ENCODE results near the gene NDST3. TPM values are rescaled to one million over a fixed set of nuclear protein-coding genes. Genes with fewer than 3 reads are reported as not detected.
"Not testable (repeated sequence)": the region's sequence is repeated elsewhere in the genome, so short reads cannot be mapped to it uniquely, and the experiment has no call there.

Gene NDST3
- total and polyA plus RNA-seq, 4 donors = 0.36 to 2.8 (median 1.4) TPM

GRCh38 chr4:118299619-118300018 is 265.3 kb downstream of the NDST3 start:
- not testable (repeated sequence) for H3K4me1 ChIP-seq (ENCODE audit: control insufficient read depth in 4 of 4, insufficient read depth in 4 of 4, low read length in 3 of 4); H3K9ac ChIP-seq (ENCODE audit: low read depth in 1 of 2, low read length in 2 of 2); H3K27ac ChIP-seq (ENCODE audit: low read depth in 1 of 2, low read length in 2 of 2); H3K36me3 ChIP-seq (ENCODE audit: control insufficient read depth in 4 of 4, insufficient read depth in 3 of 4, low read depth in 1 of 4, low read length in 3 of 4); DNase-seq (ENCODE audit: low spot score); H3K9me3 ChIP-seq (ENCODE audit: control insufficient read depth in 4 of 4, low read length in 3 of 4); H3K4me3 ChIP-seq (ENCODE audit: low read depth in 1 of 3, low read length in 3 of 3); H3K27me3 ChIP-seq (ENCODE audit: control insufficient read depth in 4 of 4, insufficient read depth in 4 of 4, low read length in 3 of 4)
- WGBS = 98% methylated on average over 6 of the region's 6 CpGs

- 65% methylated on average over 2 of the region's 2 CpGs for WGBS
- Histone ChIP-seq H3K27ac (ENCODE audit: low read depth in 1 of 2, low read length in 2 of 2) (no peak overlapping the region), H3K27me3 (ENCODE audit: control insufficient read depth in 4 of 4, insufficient read depth in 4 of 4, low read length in 3 of 4) (no peaks in the 10 kb centered on the region), H3K4me3 (ENCODE audit: low read depth in 1 of 3, low read length in 3 of 3) (no peak overlapping the region), H3K36me3 (ENCODE audit: control insufficient read depth in 4 of 4, insufficient read depth in 3 of 4, low read depth in 1 of 4, low read length in 3 of 4) (no peaks in the 10 kb centered on the region), H3K4me1 (ENCODE audit: control insufficient read depth in 4 of 4, insufficient read depth in 4 of 4, low read length in 3 of 4) (no peaks in the 10 kb centered on the region), H3K9me3 (ENCODE audit: control insufficient read depth in 4 of 4, low read length in 3 of 4) (no peaks in the 10 kb centered on the region), H3K9ac (ENCODE audit: low read depth in 1 of 2, low read length in 2 of 2) (no peak overlapping the region)
- TF ChIP-seq RAD21 (IDR thresholded peaks at IDR 0.05) (no peak), EGR1 (IDR thresholded peaks at IDR 0.05; ENCODE audit: low read depth in 2 of 2) (no peak), REST (IDR thresholded peaks at IDR 0.05) (no peak), JUND (IDR thresholded peaks at IDR 0.05) (no peak), YY1 (IDR thresholded peaks at IDR 0.05) (no peak), MAX (IDR thresholded peaks at IDR 0.05) (no peak), HNF4G (IDR thresholded peaks at IDR 0.05) (no peak), TAF1 (conservative IDR thresholded peaks at IDR 0.05) (no peak), SP1 (IDR thresholded peaks at IDR 0.05) (no peak), RXRA (IDR thresholded peaks at IDR 0.05) (no peak), ATF3 (IDR thresholded peaks at IDR 0.05) (no peak), ZBTB33 (IDR thresholded peaks at IDR 0.05) (no peak), GABPA (IDR thresholded peaks at IDR 0.05 in 1 of 2, conservative IDR thresholded peaks at IDR 0.05 in 1 of 2) (no peak), FOXA1 (IDR thresholded peaks at IDR 0.05) (no peak)
- no peak for DNase-seq (ENCODE audit: low spot score)
These were observed 273.4 kb downstream of the NDST3 start for GRCh38 chr4:118307643-118308042.

Small RNA genes lying within 50 kb of the gene (small RNA-seq; reads per million reads assigned to genes)
- not detected for gene SNORA24

All from liver (tissue), 10 donors.